ENCODE measurements around the gene MTMR3.
"Not testable (repeated sequence)": the region's sequence is repeated elsewhere in the genome, so short reads cannot be mapped to it uniquely, and the experiment has no call there.

MTMR3 gene

GRCh38 chr22:29883045-29883774, at the start of gene MTMR3:
TSS of gene MTMR3 (plus strand) at chr22:29883174. CDS start at chr22:29971060, 87,886 bp downstream.
- no peak for DNase-seq

GRCh38 chr22:29833392-29833965, 49.5 kb upstream of the MTMR3 start:
- no peak for DNase-seq

DNA sequence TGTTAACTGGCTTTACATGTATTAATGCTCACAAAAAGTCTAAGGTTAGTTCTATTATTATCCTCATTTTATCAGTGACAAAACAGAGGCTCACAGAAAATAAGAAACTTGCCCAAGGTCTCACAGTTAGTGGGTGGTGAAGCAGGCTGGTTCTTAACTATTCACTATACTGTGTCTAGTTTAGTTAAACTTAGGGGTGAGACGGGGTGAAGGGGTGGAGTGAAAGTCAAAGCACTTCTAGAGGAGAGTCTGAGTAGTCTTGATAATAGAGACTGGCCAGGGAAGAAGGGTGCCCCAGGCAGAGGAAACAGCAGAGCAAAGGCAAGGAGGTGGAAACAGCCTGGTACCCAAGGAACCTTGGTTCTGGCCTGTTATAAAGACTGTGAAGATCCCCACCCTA, 48.9 kb upstream of the MTMR3 start:
- no peak for DNase-seq

GRCh38 chr22:29836791-29837370, 46.1 kb upstream of the MTMR3 start:
- DNase-seq = not testable (repeated sequence)

DNA sequence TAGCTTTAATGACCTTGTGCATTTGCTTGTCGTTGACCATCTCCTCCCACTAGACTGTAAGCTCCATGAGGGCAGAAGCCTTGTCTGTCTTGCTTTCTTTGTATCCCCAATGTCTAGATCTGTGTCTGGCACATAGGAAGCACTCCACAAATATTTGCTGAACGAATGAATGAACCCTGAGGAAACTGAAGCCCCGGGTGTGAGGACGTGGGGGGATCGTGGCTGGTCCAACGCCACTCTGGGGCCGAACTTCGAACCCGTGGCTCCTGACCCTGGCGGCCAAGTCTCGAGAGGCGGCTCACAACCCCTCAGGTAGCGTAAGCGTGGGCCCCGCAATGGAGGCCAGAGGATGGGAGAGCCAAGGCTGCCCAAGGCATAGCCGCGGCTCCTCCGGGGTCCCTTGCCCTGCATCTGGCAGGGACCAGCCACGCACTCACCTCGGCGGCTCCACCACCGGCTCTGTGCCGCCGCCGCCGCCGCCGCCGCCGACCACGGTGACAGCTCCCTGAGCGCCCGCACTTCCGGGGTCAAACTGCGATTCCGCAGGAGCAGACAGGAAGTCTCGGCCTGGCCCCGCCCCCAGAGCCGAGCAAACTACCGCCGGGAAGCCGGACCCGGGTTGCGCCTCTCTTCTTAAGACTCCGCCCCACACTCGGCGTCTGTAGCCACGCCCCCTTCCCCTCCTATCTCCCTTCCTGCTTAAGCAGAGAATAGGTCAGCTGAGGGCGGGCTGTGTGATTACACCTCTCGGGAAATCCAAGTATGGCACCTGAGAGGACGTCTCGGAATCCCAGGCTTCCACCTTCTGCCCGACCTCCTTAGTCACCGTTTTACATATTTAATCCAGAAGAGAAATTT, 45.0 kb upstream of the MTMR3 start, which contains the start of gene ASCC2:
ASCC2 (minus strand) TSS at position 534 of the 858 bp plus-strand sequence. CDS start 5,949 bp downstream, outside the sequence.
- DNase-seq = peak; percentile 87

DNA sequence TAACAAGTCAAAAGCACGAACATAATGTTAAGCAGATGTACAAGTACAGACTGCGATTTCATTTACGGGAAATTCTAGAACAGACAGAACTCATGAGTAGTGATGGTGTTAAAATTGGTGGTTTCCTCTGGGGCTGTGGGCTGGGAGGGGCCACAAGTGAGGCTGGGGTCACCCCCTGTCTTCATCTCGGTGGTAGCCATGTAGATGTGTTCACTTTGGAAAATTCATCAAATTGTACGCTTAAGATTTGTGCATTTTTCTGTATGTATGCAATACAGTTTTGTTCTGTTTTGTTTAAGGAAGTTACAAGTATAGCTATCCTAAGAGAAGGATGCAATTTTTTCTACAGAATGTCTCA, 44.4 kb upstream of the MTMR3 start:
- DNase-seq = no peak

DNA sequence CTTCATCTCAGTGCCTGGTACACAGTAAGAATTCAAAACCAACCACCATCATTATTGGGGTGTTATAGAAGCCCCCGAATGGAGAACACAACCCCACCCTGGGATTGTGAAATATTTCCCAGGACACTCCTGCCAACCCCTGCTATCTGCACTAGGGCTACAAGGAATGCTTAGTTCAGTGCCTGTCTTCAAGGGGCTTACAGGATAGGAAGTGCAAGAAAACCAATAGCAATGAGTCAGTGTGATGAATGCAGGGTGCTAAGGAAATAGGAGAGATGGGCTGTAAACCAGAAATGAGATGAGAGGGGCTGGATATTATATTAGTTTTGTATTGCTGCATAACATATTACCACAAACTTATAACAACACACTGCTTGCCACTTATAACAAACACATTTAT, 43.9 kb upstream of the MTMR3 start:
- DNase-seq = no peak

DNA sequence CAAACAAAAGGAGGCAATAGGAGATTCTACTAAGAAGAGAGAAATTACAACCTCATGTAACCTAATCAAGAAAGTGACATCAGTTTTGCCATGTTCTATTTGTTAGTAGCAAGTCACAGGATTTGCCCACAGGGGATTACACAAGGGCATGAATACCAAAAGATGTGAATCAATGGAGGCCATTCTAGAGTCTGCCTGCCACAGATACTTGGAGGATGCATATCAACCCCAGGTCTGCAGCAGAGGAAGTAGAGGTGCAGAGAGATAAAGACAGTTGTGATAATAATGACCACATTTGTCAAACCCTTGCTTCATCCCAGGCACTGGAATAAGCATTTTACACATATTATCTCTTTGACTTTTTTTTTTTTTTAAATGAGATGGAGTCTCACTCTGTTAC, 42.5 kb upstream of the MTMR3 start:
- no peak for DNase-seq

- DNase-seq = no peak
Observed at GRCh38 chr22:29842172-29842571, 40.8 kb upstream of the MTMR3 start.

DNA sequence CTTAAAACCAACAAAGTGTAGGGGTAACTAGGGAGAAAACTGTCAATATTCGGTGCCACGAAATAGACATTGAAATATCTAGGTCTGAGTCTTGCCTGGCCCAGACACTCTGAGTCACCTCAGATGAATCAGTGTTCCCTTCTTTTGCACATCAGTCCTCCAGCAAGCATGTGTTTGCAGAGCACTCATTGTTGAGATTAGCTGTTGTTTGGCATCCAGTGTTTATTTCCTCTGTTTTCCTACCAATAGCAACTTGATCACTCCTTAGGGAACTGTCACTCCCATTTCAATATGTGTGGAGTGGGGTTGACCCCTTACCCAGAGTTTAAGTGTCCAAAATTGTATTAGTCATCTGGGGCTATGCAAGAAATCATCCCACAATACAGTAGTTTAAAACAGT, 40.2 kb upstream of the MTMR3 start:
- DNase-seq = no peak

DNA sequence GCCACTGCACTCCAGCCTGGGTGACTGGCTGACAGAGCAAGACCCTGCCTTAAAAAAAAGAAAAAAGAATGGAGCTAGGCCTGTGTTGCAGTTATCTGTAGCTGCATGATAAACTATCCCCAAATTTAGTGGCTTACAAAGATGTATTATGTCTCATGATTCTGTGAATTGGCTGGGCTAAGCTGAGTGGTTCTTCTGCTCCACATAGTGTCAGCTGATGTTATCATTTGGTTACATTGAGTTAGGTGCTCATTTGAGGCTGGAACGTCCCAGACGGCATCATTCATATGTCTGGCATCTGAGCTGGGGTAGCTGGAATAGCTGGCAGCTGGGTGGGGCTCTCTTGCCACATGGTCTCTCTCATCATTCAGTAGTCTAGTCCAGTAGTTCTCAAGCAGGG, 36.7 kb upstream of the MTMR3 start:
- no peak for DNase-seq

DNA sequence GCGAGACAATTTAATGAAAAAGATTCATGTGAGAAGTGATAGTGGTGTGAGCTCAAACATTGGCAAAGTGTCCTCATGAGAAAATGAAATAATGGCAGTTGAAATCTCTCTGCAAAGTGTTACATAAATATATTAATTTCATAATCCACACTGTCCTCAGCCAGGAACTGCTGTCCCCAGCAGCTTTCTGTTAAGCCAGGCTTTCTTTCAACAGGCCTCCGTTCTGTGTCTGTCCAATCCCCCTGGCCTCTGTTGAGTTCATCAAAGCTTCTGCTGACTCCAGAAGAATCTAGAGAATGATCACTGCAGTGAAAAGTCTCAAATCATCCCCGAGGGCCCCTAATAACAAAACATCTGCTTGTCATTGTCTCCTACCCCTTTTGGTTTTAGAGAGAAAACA, 34.9 kb upstream of the MTMR3 start:
- DNase-seq = no peak

DNA sequence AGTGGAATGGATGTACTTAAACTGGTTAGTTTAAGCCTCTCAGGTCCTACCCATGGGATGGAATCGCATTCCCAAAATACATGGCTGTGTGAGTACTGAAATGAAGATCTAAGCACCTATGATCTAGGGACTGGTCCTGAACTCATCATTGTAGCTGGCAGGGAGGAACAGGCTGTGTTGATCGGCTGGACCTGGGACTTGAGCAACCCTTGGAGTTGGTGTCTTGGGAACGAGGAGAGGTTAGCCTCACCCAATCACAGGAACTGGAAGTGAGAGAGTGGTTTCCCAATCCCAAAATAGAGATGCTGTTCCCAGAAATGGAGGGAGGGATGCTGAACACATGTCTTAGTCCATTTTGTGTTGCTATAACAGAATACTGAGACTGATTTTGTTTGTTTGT, 28.5 kb upstream of the MTMR3 start:
- DNase-seq = no peak

DNA sequence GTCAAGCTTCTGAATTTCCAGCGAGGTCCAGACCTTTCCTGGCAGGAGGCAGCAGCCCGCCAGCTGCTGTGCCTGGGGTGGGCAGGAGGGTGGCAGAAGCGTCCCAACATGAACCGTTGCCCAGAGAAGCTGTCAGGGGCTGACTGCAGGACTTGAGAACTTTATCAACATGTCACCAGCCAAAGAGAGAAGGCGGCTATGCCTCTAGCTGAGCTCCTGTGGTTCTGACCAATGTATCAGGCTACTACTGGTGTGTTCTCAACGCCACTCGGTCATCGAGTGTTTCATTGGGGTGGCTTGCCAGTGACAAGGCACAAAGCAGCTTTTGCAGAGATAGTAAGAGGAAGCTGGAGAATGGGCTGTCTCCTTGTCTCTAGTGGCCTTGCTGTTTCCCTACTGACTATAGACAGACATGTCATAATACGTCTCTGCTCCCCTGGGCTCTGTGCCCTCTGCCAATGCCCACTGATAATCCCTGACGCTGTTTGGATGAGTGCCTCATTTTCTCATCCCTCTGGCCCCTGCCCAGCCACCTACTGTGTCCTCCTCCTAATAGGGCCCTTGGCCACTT, 27.3 kb upstream of the MTMR3 start:
- no peak for DNase-seq

DNA sequence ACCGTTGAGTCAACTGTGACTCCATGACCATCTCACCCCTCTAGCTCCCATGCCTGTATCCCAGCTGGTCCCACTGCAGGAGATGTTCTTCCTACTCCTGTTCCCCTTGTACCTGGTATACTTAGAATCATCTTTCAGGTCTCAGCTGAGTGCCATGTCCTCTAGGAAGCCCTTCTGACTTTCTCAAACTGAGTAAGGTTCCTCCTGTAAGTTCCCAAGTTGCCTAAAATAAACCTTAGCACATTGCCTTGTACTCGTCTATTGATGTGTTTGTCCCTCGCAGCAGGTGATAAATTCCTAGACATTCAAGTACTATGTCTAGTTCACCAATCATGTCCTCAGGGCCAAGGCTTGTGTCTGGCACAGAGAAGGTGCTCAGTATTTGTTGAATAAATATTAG, 26.5 kb upstream of the MTMR3 start:
- no peak for DNase-seq

DNA sequence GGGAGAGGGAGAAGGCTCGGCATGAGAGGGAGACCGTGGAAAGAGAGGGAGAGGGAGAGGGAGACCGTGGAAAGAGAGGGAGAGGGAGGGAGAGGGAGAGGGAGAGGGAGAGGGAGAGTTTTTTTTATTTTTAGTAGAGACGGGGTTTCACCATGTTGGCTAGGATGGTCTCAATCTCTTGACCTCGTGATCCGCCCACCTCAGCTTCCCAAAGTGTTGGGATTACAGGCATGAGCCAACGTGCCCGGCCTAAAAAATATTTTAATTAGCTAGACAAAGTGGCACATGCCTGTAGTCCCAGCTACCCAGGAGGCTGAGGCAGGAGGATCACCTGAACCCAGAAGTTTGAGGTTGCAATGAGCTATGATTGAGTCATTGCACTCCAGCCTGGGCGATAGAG, 23.9 kb upstream of the MTMR3 start:
- not testable (repeated sequence) for DNase-seq

DNA sequence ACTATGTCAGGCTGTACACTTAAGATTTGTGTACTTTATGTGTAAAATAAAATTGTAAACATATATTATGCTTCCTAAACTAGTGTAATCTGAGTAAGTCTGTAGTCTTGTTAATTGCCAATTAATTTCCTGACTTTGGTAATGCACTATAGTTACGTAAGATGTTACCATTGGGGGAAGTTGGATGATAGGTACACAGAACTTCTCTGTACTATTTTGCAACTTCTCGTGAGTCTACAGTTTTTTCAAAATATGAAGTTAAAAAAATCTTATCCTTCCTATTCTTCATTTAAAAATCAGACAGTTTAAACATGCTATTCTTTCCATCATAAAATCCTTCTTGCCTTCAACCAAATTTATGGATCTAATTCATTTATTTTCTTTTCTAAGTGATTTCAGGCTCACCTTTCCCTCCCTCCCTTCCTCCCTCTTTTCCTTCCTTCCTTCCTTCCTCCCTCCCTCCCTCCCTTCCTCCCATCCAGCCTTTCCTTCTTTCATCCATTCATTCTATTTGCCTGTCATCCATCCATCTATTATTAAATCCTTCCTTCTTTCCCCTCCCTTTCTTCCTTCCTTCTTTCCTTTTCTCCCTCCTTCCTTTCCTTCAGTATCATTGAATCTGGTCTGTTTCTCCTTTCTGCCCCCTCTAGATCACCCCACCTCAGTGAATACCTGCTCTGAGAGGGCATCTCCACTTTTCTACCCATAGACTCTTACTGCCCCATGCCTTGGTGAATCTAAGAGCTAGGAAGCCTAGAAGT, 22.8 kb upstream of the MTMR3 start:
- no peak for DNase-seq

DNA sequence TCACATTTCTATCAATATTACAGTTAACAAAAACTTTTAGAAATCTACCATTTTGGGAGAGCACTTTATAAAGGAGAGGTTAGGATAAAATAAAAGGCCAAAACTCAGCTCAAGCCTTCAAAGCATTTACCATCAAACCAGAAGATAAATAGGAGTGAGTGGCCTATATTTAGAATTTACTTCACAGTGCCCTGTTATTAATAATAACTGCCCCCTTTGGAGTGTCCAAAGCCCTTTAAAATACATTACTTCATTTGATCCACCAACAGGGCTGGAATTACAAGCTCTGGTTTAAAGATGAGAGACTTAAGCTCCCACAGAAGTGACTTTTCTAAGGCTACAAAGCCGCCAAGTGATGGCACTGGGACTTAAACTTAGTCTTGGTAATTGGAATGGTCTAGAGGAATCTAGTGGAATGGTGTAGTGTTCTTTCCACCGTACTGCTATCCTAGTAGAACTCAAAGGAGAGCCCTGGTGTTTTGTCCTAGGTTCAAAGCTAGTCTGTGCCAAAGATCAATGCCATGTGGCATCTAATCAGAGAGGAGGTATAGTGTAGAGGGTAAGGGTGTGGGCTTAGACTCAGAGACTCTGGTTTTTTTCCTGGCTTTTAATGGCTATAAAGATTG, 21.2 kb upstream of the MTMR3 start:
- DNase-seq = no peak

DNA sequence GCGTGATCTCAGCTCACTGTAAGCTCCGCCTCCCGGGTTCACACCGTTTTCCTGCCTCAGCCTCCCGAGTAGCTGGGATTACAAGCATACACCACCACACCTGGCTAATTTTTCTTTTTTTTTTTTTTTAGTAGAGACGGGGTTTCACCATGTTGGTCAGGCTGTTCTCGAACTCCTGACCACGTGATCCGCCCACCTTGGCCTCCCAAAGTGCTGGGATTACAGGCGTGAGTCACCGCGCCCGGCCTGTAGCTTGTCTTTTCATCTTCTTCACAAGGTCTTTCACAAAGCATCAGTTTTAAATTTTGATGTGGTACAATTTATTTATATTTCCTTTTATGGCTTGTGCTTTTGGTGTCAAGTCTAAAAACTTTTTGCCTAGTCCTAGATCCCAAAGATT, 17.4 kb upstream of the MTMR3 start:
- DNase-seq = not testable (repeated sequence)

- DNase-seq = no peak
Observed at GRCh38 chr22:29867260-29867659, 15.7 kb upstream of the MTMR3 start.

GRCh38 chr22:29867851-29868250, 15.1 kb upstream of the MTMR3 start:
- no peak for DNase-seq

DNA sequence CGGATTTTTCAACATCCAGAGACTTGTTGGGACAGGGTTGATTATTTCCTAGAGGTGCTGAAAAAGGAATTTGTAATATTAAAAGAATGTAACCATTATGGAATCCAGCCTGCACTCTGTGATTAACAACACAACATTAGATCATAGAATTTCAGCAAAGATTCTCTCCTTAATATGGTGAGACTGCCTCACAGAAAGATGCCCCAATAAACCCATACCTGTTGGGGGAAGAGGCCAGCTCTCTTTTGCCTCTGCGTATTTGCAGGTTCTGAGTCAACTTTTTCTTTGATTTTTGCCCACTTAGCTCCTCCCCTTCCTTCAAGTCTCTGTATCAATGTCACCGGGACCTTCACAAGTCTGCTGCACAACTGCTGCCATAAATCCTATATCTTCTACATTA, 12.4 kb upstream of the MTMR3 start:
- no peak for DNase-seq
